ENCODE measurements around the gene PTPRR. TPM values are rescaled to one million over a fixed set of nuclear protein-coding genes. Genes with fewer than 3 reads are reported as not detected.

The PTPRR gene
- total and polyA plus RNA-seq, 2 of the 4 experiments (the other 2 are of a cell fraction): 0.18 to 0.21 TPM

DNA sequence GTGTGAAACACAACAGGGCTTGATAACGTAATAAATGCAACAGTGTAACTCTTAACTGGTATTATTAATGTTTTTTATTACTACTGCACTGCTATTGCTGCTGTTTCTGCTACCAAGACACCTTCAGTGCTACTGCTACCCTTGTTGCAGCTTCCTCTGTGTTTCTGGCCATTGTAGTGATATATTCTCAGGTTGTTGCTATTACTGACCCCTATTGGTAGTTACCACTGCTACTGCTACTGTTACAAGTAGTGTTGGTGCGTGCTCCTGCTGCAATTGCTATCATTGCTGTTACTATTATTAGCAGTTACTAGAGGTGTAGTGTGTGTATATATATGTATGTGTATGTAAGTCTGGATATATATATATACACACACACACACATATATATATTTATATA, 196.1 kb downstream of the PTPRR start:
- intact Hi-C loops (cut with micrococcal nuclease) (loop anchor here (10.0 kb wide), 2 partner anchors 480 to 940 kb away; partner anchors contain the start of gene CNOT2), in situ Hi-C loops (cut with MboI; ENCODE audit: low sequenced_read_pairs) (no loop called here), dilution Hi-C loops (cut with HindIII; ENCODE audit: low sequenced_read_pairs, unreplicated experiment) (no loop called here)
- Histone ChIP-seq H2BK15ac (ENCODE audit: low read depth, low read length) (no peak overlapping the region), H2BK5ac (ENCODE audit: low read depth, low read length, poor library complexity, severe bottlenecking) (no peak overlapping the region), H3K27ac (ENCODE audit: insufficient read depth, low read length) (no peak overlapping the region), H3K14ac (replicated peaks; ENCODE audit: low read depth, low read length) (no peak overlapping the region), H3K79me1 (ENCODE audit: low read depth in 1 of 2, low read length in 2 of 2) (no peaks in the 10 kb centered on the region), H3K4me3 (ENCODE audit: insufficient read depth, low read depth, low read length) (no peak overlapping the region), H4K20me1 (ENCODE audit: insufficient read depth, low read length) (no peaks in the 10 kb centered on the region), H3K4me1 (ENCODE audit: control insufficient read depth, insufficient read depth, low read length) (no peaks in the 10 kb centered on the region), H3K9ac (ENCODE audit: low read depth, low read length) (no peak overlapping the region), H2BK20ac (ENCODE audit: low read depth, low read length) (no peak overlapping the region), H2AK5ac (ENCODE audit: low read depth, low read length) (no peak overlapping the region), H4K5ac (ENCODE audit: low read depth, low read length) (no peak overlapping the region), H3K56ac (ENCODE audit: extremely low read depth, insufficient read depth, low read length) (no peak overlapping the region), H3K23ac (ENCODE audit: low read depth, low read length) (no peak overlapping the region), H3K9me3 (ENCODE audit: control insufficient read depth, insufficient read depth, low read length) (no peaks in the 10 kb centered on the region), H2AK9ac (replicated peaks; ENCODE audit: low read depth, low read length, poor library complexity) (no peak overlapping the region), H3K4me2 (ENCODE audit: low read depth, low read length) (no peak overlapping the region), H4K91ac (ENCODE audit: insufficient read depth, low read depth, low read length) (no peak overlapping the region), H2BK120ac (ENCODE audit: low read depth, low read length) (no peak overlapping the region), H3K9me1 (ENCODE audit: insufficient read depth, low read length) (no peaks in the 10 kb centered on the region), H3K18ac (ENCODE audit: low read depth, low read length) (no peak overlapping the region), H3K4ac (ENCODE audit: low read depth, low read length) (no peak overlapping the region), H3K36me3 (ENCODE audit: control insufficient read depth, insufficient read depth, low read length) (no peaks in the 10 kb centered on the region), H2AFZ (replicated peaks; ENCODE audit: low read length, poor library complexity) (no peak overlapping the region), H4K8ac (ENCODE audit: low read depth in 2 of 2, low read length in 2 of 2) (no peak overlapping the region), H3K27me3 (ENCODE audit: control insufficient read depth, insufficient read depth, low read length) (no peaks in the 10 kb centered on the region)
- ATAC-seq (ENCODE audit: low read depth) (no peak), DNase-seq (peak; percentile 1)
- ChIA-PET POLR2A (ENCODE audit: unreplicated experiment) (no interaction called here), CTCF (no interaction called here)
- WGBS, 2 experiments (ENCODE audit: extremely low coverage in 2 of 2, insufficient read length in 1 of 2): no CpG with 5 or more reads among the region's 2 CpGs
- BruUV-seq (replicated peaks): no TSS peak
- no peak for TF ChIP-seq MXI1 (IDR thresholded peaks at IDR 0.05; ENCODE audit: borderline replicate concordance, low read depth, low read length)
- 0 out of 2 replicates have a peak, but pooled peaks have one; percentile 14 for TF ChIP-seq CTCF (conservative IDR thresholded peaks at IDR 0.05; ENCODE audit: low read depth, low read length)

All from IMR-90 (cell line).